GM12873 (cell line): ENCODE measurements around the gene WDR90.
A peak's percentile ranks its signal among the peaks of the same experiment; 100 is the strongest.

Source experiments
- TF ChIP-seq, protein P1 (sequence below): IDR thresholded peaks from 2 replicates; pipeline ENCODE4 v1.5.1; 2012; ENCODE audit warnings: low read depth, mild to moderate bottlenecking, moderate library complexity, low read length, control low read depth; ENCODE audit not compliant: insufficient read depth; ENCODE audit errors: missing control alignments

The WDR90 gene

DNA sequence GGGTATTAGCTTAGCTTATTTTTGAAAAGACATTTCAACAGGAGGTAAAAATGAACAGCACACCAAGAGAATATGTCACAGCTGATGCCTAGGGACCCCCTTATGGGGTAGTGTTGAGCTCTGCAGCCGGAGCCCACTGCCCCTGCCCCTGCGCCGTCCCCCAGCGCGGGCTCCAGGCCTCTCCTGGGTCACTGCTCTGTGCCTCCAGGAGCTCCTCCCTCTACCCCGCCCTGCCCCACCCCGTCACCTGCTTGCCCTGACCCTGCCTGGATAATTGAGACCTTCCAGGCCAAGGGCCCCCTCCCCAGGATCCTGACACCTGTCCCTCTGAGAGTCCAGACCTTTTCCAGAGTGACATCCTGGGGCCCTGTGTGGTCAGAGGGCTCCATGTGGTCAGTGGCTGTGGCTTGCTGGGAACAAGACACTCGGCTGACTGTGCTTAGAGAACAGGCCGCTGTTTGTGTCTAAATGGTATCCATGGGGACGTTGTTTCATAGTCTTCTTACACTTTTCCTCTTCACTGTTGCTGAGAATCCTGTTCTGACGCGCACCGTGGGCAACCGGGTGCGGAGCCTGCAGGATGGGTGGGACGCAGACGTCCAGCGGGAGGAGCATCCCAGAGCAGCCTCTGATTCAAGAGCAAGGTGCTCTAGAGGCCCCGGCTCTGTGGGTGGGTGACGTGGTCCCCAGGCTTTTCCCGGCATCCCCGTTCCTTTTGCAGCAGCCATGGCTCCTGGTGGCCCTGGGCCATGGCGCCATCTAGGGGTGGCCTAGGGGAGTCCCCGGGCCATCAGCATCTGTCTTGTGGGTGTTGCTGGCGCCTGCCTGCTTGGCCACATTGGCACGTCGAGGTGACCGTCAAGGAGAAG is 38.4 kb upstream of the WDR90 start:
- TF ChIP-seq, protein P1, sequence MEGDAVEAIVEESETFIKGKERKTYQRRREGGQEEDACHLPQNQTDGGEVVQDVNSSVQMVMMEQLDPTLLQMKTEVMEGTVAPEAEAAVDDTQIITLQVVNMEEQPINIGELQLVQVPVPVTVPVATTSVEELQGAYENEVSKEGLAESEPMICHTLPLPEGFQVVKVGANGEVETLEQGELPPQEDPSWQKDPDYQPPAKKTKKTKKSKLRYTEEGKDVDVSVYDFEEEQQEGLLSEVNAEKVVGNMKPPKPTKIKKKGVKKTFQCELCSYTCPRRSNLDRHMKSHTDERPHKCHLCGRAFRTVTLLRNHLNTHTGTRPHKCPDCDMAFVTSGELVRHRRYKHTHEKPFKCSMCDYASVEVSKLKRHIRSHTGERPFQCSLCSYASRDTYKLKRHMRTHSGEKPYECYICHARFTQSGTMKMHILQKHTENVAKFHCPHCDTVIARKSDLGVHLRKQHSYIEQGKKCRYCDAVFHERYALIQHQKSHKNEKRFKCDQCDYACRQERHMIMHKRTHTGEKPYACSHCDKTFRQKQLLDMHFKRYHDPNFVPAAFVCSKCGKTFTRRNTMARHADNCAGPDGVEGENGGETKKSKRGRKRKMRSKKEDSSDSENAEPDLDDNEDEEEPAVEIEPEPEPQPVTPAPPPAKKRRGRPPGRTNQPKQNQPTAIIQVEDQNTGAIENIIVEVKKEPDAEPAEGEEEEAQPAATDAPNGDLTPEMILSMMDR, result peak; percentile 64

DNA sequence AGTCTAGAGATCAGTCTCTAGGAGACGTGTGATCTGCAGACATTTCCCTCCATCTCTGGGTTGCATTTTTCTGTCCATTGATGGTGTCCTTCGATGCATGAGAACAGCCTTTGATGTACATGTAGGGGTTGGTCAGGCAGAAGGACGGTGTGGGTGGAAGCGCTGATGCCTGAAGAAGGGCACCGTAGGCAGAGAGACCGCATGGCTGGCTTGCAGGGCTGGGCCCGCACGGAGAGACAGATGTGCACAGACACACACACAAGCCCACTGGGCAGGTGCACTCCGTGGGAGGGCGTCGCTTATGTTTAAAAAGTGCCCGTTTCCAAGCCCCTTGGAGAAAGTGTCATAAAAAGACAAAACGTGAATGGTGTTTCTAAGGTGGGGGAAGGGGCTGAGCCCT is 34.0 kb upstream of the WDR90 start:
- TF ChIP-seq, protein P1, result no peak

DNA sequence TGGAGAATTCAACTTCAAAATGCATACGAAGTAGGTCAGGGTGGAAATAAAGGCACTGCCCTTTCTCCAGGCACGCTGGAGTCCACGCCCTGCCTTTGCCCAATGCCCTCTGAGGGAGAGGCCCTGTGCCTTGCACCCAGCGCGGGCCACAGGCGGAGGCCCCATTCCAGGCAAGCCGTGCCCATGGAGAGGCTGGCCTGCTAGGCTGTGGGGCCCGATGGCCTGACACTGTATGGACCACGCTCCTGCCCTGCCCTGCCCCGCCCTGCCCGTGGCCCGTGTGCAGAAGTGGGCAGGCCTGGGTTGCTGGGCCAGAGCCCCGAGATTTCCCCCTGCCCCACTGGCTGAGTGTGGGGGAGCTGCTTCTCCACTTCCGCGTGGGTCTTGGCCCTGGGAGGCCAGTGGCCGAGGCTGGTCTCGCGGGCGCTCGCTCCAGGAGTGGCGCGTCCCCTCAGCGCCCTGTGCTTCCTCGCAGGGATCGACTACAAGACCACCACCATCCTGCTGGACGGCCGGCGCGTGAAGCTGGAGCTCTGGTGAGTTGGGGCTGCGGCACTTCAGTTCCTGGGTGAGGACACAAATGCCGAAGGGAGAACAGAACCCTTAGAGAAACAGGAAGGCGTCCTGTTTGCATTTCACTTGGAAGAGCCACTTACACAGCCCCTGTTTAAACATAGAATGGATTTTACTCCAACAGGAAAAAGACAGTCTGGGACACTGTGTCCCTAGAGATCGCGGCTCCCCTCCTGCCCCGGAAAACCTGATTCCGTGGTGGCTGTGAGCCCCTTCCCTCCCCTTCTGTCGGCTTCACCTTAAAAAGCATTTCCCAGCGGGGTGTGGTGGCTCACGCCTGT is 32.2 kb upstream of the WDR90 start:
- TF ChIP-seq, protein P1, result no peak

DNA sequence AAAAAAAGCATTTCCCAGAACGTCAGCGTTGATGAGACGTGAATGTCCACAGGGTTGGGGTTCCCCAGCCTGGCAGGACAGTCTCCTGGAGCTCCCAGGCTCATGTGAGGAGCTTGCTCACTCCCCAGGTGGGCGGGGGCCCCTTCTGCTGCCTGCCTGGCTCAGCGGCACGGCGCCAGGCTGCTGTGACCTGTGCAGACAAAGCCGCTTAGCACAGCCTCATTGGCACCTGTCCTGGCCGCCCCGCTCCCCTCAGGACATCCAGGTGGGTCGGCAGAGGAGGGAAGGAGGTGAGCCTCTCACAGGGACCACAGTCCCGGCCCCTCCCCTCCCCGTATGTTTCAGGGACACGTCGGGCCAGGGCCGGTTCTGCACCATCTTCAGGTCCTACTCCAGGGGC is 31.3 kb upstream of the WDR90 start:
- TF ChIP-seq, protein P1, result no peak

DNA sequence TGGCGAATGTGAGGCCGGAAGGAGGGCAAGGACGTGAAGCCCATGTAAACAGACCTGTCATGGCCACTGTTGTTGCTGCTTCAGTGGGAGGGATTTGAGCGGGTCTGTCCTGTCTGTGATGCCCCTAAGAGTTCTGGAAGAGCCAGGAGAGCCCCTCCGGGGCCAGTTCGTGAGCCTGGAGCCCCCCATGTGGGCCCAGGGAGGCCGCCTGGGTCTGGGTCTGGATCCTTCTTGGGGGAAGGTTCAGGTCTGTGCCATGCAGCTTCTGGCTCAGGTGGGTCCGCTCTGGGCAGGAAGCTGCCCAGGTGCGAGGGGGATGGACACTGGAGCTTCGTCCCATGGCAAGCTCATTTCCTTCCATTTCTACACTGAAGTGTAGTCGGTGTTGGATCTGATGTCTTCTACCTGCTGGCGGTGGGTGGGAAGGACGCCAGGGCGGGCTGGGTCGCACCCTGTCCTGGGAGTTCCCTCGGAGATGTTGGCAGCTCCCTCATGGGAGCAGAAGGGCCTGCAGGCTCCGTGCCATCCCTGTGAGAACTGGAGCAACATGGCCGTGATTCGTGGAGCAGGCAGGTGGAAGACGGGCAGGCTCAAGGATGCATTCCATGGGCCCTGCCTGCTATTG is 29.6 kb upstream of the WDR90 start:
- TF ChIP-seq, protein P1, result no peak

DNA sequence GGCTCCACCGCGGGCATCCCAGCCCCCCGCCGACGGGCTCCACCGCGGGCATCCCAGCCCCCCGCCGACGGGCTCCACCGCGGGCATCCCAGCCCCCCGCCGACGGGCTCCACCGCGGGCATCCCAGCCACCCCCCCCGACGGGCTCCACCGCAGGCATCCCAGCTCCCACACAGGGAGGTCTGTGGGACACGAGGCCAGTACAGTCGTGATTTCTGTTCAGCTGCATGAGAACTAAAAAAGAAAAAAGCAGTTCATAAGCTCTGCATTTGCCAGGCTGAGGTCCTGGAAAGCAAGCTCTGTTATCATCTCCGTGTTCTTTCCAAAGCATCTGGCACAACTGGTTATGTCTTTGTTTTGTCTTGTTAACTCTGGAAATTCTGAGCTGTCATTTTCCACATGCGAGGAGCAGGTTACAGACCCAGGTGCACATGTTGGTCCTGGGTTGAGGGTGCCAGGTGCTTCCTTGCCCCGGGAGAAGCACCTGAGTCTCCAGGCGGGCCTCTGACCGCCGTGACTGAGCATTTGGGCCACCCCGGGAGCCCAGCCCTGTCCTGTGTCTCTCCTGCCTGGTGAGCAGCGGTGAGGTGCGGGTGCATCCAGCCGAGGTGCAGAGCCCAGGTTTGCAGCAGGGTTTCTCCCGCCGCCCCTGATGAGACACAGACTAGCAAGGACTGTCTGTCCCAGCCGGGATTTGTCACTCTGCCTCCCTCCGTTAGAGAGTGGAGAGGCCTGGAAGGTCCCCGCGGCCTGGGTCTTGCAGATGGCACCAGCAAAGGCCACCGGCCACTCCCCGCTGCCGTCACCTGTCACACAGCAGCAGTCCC is 28.3 kb upstream of the WDR90 start:
- TF ChIP-seq, protein P1, result no peak
